HepG2 (cell line): Measurements from ENCODE around the gene APBB2. TPM values are rescaled to one million over a fixed set of nuclear protein-coding genes. Genes with fewer than 3 reads are reported as not detected.

Experiments
- ATAC-seq: fragments of 200-7000 bp; cut with Tn5 transposase; 3 replicates; pipeline ENCODE4 v1.9.1; 2020; ENCODE audit warnings: mild to moderate bottlenecking, moderate library complexity
- BruUV-seq: library from RNA; stranded (reverse); fragments of 400-500 nt; replicated peaks from 2 replicates; lab custom pipeline; 2021; lab: Mats Ljungman, UMichigan
- CTCF ChIA-PET: fragments of 300-600 bp; formaldehyde crosslinking; extraction: SDS; loops from one replicate; lab custom pipeline; 2021; ENCODE audit warnings: low total read pairs, inconsistent platforms, low intra/inter-chr PET ratio; lab: Yijun Ruan, JAX
- POLR2A ChIA-PET: fragments of 350-600 bp; sonication (Branson Sonifier 250); formaldehyde crosslinking; loops from one replicate; lab custom pipeline; 2020; ENCODE audit warnings: antibody characterized with exemption, inconsistent platforms; lab: Yijun Ruan, JAX
- DNase-seq: peaks from one replicate; pipeline ENCODE4 v3.0.0-alpha.2; 2015; ENCODE audit warnings: low spot score
- FAIRE-seq: peaks from 3 replicates; lab custom pipeline; 2011; peaks lifted over from hg19 to GRCh38; lab: Jason Lieb, UNC
- H2AFZ ChIP-seq: one replicate; pipeline ENCODE4 v1.6.1; 2011; ENCODE audit warnings: low read length, inconsistent platforms
- H3K27ac ChIP-seq: fragments of 300-600 bp; 3 replicates; pipeline ENCODE4 v1.8.0; 2011; ENCODE audit warnings: mixed run types, mild to moderate bottlenecking, mixed read lengths, low read length, inconsistent platforms; ENCODE audit not compliant: insufficient read depth; ENCODE audit errors: extremely low read length
- H3K27me3 ChIP-seq, 2 experiments: fragments of 200-600 bp in 1 of 2; 2 replicates in 1 of 2; 3 replicates in 1 of 2; pipeline versions ENCODE4 v1.6.0 to v1.8.0; 2011; ENCODE audit warnings: low read length in 2 of 2, mild to moderate bottlenecking in 2 of 2, moderate library complexity in 2 of 2, inconsistent platforms in 1 of 2; ENCODE audit not compliant: insufficient read depth in 2 of 2, control insufficient read depth in 1 of 2
- H3K36me3 ChIP-seq, 2 experiments: fragments of 200-600 bp in 1 of 2; replicated peaks in 1 of 2; 2 replicates in 1 of 2; 3 replicates in 1 of 2; pipeline versions ENCODE4 v1.5.1 to v1.8.0; 2011; ENCODE audit warnings: low read length in 2 of 2, inconsistent platforms in 1 of 2; ENCODE audit not compliant: insufficient read depth in 2 of 2, control insufficient read depth in 1 of 2
- H3K4me1 ChIP-seq: 2 replicates; pipeline ENCODE4 v1.5.1; 2012; ENCODE audit warnings: low read length, inconsistent platforms; ENCODE audit not compliant: insufficient read depth
- H3K4me2 ChIP-seq: 2 replicates; pipeline ENCODE4 v1.6.0; 2011; ENCODE audit warnings: low read depth, low read length, inconsistent platforms
- H3K4me3 ChIP-seq, 3 experiments: fragments of 200-600 bp in 1 of 3; sonication (generic), shearing (Covaris generic) in 1 of 3; replicated peaks in 1 of 3; 2 replicates each; pipeline ENCODE4 v1.5.1; 2011 to 2016; ENCODE audit warnings: low read length in 3 of 3, inconsistent platforms in 2 of 3, low read depth in 2 of 3, mild to moderate bottlenecking in 2 of 3, control low read depth in 1 of 3, mixed read lengths in 1 of 3; ENCODE audit not compliant: insufficient read depth in 1 of 3
- H3K79me2 ChIP-seq: one replicate; pipeline ENCODE4 v1.6.1; 2011; ENCODE audit warnings: low read length, inconsistent platforms; ENCODE audit not compliant: insufficient read depth
- H3K9ac ChIP-seq: 2 replicates; pipeline ENCODE4 v1.6.0; 2011; ENCODE audit warnings: mild to moderate bottlenecking, low read depth, low read length, inconsistent platforms; ENCODE audit not compliant: insufficient read depth
- H3K9me3 ChIP-seq: 2 replicates; pipeline ENCODE4 v1.5.1; 2012; ENCODE audit warnings: mild to moderate bottlenecking, low read length
- H4K20me1 ChIP-seq: 2 replicates; pipeline ENCODE4 v1.6.0; 2011; ENCODE audit warnings: inconsistent platforms, mild to moderate bottlenecking, low read length, moderate library complexity; ENCODE audit not compliant: insufficient read depth
- GLI4 ChIP-seq: sonication (generic); formaldehyde crosslinking; IDR thresholded peaks from 2 replicates; pipeline ENCODE4 v1.5.1; 2020; ENCODE audit warnings: missing genetic modification reagents, mild to moderate bottlenecking, moderate library complexity, borderline replicate concordance
- RFX3 ChIP-seq: IDR thresholded peaks from 2 replicates; pipeline ENCODE4 v1.6.1; 2016; ENCODE audit warnings: missing biosample characterization, missing genetic modification reagents
- SRF ChIP-seq: IDR thresholded peaks from 2 replicates; pipeline ENCODE4 v1.6.1; 2011; ENCODE audit warnings: mild to moderate bottlenecking, low read depth, low read length, moderate library complexity
- TAF15 ChIP-seq: fragments of 200-400 bp; formaldehyde crosslinking; IDR thresholded peaks from one replicate; pipeline ENCODE4 v1.6.1; 2018; ENCODE audit warnings: mild to moderate bottlenecking, low read depth, low read length; ENCODE audit not compliant: poor library complexity, severe bottlenecking
- TEAD3 ChIP-seq: optimal IDR thresholded peaks from 2 replicates; pipeline ENCODE3; 2016; ENCODE audit warnings: borderline replicate concordance
- ZNF510 ChIP-seq: sonication (generic); formaldehyde crosslinking; IDR thresholded peaks from 2 replicates; pipeline ENCODE4 v1.4.0; 2020; ENCODE audit warnings: low read depth, mild to moderate bottlenecking, missing genetic modification reagents
- WGBS: methylation state at CpG from one replicate; pipeline ENCODE4 v1.1.6; 2017; ENCODE audit warnings: low lambda C conversion rate; 5-methylcytosine and 5-hydroxymethylcytosine counted together
- in situ Hi-C: cut with HindIII; loops from 2 replicates; pipeline ENCODE4 v1.10.0; 2017; ENCODE audit warnings: low pct_unique_long_range_greater_than_20kb; ENCODE audit not compliant: extremely low pct_ligation_motif_present
- intact Hi-C: fragments of 100-400 bp; cut with micrococcal nuclease; formaldehyde crosslinking; loops from one replicate; pipeline ENCODE4 v1.10.0; 2022; ENCODE audit not compliant: unreplicated experiment
- polyA plus RNA-seq, 8 experiments: library from polyadenylated mRNA; depleted of rRNA in 3 of 8; stranded (reverse) in 7 of 8; unstranded in 1 of 8; fragments of >200 nt; fragmentation: Illumina TruSeq in 4 of 8; extraction: Trizol in 4 of 8; gene quantifications; 2 replicates each; pipeline versions ENCODE4 v1.2.1 to v1.2.3, GENCODE V29; 2011 to 2016; ENCODE audit warnings: low read depth in 4 of 8, missing spikeins in 1 of 8, mixed read lengths in 1 of 8; ENCODE audit not compliant: insufficient read depth in 1 of 8
- total RNA-seq, 5 experiments: library from RNA; depleted of rRNA; stranded (reverse); fragments of >200 nt; fragmentation: Illumina TruSeq; extraction: Trizol; gene quantifications; 2 replicates each; pipeline ENCODE4 v1.2.3, GENCODE V29; 2016; ENCODE audit warnings: low read depth in 1 of 5
- TF ChIP-seq, protein P1 (sequence below): sonication (generic); formaldehyde crosslinking; IDR thresholded peaks from 2 replicates; pipeline ENCODE4 v1.4.0; 2020; ENCODE audit warnings: missing genetic modification reagents
- TF ChIP-seq, protein P2 (sequence below): sonication (generic); formaldehyde crosslinking; IDR thresholded peaks from 2 replicates; pipeline ENCODE4 v1.8.1; 2022; ENCODE audit warnings: low read depth, mild to moderate bottlenecking, missing genetic modification reagents
- TF ChIP-seq, protein P3 (sequence below): sonication (generic); formaldehyde crosslinking; IDR thresholded peaks from 2 replicates; pipeline ENCODE4 v1.4.0; 2020; ENCODE audit warnings: missing genetic modification reagents
- TF ChIP-seq, protein P4 (sequence below): sonication (generic); formaldehyde crosslinking; IDR thresholded peaks from 2 replicates; pipeline ENCODE4 v1.4.0; 2020; ENCODE audit warnings: missing genetic modification reagents

The APBB2 gene
- total and polyA plus RNA-seq, 2 of the 13 experiments (the other 11 are each of a cell fraction or from before 2014, with no cell fraction given), result 11.7 to 17.0 TPM

DNA sequence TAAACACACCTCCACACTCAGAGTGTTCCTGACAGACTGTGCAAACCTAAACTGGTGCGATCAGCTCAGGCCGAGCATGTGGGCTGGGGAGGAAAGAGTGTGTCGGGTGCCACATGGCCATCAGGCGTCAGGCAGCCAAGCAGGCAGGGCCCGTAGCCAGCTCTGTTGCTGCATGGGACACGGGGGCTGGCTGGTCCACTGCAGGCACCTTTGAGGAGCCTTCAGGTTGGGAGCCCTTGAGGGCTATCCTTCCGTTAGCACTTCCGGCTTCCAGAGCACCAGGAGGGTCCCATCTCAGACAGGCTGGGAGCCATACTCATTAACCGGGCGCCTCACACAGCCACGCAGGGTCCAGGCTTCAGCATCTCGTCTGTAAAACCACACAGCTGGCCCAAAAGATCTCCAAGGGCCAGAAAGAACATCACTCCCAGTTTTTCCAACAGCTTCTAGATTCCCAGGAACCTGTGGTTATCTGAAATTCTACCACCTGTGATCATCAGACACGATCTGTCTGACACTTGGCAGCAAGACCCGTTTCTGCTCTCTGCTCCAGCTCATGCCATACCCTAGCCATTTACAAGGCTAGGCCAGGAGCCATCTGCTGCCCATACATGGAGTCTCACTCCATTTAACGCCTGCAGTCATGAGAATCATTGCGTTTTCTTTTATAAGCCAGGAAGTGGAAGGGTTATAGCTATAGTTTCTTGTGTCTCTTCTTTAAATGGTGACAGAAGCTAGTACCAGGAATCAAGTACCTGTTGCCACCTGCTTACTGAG, 377.1 kb downstream of the APBB2 start:
- Histone ChIP-seq H3K27me3 (no peaks in the 10 kb centered on the region), H3K27ac (no peak overlapping the region), H3K36me3 (0 out of 5 replicates have a peak, but pooled peaks cover 0 to 2% of the 10 kb centered on the region in 2 experiments), H3K9ac (no peak overlapping the region), H2AFZ (no peak overlapping the region), H3K4me2 (no peak overlapping the region), H3K4me3 (no peak overlapping the region), H4K20me1 (no peaks in the 10 kb centered on the region), H3K79me2 (no peaks in the 10 kb centered on the region), H3K9me3 (no peaks in the 10 kb centered on the region), H3K4me1 (peaks cover 1% of the 10 kb centered on the region; the same call in 1 of the 2 replicates)
- intact Hi-C loops, result no loop called here
- FAIRE-seq (no peak), ATAC-seq (no peak), DNase-seq (no peak)
- ChIA-PET CTCF (no interaction called here), POLR2A (no interaction called here)
- WGBS, result 93% methylated on average over 8 of the region's 16 CpGs
- no peak for TF ChIP-seq SRF
- no peak for TF ChIP-seq TEAD3 (CRISPR knock-in tag)
- TF ChIP-seq ZNF510, result no peak
- TF ChIP-seq, protein P1, sequence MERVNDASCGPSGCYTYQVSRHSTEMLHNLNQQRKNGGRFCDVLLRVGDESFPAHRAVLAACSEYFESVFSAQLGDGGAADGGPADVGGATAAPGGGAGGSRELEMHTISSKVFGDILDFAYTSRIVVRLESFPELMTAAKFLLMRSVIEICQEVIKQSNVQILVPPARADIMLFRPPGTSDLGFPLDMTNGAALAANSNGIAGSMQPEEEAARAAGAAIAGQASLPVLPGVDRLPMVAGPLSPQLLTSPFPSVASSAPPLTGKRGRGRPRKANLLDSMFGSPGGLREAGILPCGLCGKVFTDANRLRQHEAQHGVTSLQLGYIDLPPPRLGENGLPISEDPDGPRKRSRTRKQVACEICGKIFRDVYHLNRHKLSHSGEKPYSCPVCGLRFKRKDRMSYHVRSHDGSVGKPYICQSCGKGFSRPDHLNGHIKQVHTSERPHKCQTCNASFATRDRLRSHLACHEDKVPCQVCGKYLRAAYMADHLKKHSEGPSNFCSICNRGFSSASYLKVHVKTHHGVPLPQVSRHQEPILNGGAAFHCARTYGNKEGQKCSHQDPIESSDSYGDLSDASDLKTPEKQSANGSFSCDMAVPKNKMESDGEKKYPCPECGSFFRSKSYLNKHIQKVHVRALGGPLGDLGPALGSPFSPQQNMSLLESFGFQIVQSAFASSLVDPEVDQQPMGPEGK, result no peak
- TF ChIP-seq, protein P2, sequence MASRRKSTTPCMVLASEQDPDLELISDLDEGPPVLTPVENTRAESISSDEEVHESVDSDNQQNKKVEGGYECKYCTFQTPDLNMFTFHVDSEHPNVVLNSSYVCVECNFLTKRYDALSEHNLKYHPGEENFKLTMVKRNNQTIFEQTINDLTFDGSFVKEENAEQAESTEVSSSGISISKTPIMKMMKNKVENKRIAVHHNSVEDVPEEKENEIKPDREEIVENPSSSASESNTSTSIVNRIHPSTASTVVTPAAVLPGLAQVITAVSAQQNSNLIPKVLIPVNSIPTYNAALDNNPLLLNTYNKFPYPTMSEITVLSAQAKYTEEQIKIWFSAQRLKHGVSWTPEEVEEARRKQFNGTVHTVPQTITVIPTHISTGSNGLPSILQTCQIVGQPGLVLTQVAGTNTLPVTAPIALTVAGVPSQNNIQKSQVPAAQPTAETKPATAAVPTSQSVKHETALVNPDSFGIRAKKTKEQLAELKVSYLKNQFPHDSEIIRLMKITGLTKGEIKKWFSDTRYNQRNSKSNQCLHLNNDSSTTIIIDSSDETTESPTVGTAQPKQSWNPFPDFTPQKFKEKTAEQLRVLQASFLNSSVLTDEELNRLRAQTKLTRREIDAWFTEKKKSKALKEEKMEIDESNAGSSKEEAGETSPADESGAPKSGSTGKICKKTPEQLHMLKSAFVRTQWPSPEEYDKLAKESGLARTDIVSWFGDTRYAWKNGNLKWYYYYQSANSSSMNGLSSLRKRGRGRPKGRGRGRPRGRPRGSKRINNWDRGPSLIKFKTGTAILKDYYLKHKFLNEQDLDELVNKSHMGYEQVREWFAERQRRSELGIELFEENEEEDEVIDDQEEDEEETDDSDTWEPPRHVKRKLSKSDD, result no peak
- TF ChIP-seq, protein P3, sequence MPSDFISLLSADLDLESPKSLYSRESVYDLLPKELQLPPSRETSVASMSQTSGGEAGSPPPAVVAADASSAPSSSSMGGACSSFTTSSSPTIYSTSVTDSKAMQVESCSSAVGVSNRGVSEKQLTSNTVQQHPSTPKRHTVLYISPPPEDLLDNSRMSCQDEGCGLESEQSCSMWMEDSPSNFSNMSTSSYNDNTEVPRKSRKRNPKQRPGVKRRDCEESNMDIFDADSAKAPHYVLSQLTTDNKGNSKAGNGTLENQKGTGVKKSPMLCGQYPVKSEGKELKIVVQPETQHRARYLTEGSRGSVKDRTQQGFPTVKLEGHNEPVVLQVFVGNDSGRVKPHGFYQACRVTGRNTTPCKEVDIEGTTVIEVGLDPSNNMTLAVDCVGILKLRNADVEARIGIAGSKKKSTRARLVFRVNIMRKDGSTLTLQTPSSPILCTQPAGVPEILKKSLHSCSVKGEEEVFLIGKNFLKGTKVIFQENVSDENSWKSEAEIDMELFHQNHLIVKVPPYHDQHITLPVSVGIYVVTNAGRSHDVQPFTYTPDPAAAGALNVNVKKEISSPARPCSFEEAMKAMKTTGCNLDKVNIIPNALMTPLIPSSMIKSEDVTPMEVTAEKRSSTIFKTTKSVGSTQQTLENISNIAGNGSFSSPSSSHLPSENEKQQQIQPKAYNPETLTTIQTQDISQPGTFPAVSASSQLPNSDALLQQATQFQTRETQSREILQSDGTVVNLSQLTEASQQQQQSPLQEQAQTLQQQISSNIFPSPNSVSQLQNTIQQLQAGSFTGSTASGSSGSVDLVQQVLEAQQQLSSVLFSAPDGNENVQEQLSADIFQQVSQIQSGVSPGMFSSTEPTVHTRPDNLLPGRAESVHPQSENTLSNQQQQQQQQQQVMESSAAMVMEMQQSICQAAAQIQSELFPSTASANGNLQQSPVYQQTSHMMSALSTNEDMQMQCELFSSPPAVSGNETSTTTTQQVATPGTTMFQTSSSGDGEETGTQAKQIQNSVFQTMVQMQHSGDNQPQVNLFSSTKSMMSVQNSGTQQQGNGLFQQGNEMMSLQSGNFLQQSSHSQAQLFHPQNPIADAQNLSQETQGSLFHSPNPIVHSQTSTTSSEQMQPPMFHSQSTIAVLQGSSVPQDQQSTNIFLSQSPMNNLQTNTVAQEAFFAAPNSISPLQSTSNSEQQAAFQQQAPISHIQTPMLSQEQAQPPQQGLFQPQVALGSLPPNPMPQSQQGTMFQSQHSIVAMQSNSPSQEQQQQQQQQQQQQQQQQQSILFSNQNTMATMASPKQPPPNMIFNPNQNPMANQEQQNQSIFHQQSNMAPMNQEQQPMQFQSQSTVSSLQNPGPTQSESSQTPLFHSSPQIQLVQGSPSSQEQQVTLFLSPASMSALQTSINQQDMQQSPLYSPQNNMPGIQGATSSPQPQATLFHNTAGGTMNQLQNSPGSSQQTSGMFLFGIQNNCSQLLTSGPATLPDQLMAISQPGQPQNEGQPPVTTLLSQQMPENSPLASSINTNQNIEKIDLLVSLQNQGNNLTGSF (CRISPR knock-in tag), result no peak
- TF ChIP-seq TAF15, result no peak
- no peak for TF ChIP-seq RFX3 (CRISPR knock-in tag)
- TF ChIP-seq GLI4, result no peak
- TF ChIP-seq, protein P4, sequence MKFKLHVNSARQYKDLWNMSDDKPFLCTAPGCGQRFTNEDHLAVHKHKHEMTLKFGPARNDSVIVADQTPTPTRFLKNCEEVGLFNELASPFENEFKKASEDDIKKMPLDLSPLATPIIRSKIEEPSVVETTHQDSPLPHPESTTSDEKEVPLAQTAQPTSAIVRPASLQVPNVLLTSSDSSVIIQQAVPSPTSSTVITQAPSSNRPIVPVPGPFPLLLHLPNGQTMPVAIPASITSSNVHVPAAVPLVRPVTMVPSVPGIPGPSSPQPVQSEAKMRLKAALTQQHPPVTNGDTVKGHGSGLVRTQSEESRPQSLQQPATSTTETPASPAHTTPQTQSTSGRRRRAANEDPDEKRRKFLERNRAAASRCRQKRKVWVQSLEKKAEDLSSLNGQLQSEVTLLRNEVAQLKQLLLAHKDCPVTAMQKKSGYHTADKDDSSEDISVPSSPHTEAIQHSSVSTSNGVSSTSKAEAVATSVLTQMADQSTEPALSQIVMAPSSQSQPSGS (CRISPR knock-in tag), result no peak
- in situ Hi-C loops, result no loop called here
- BruUV-seq, result no TSS peak
